Middle frontal gyrus (tissue), 1 donor: Measurements from ENCODE around the gene TMEM72.
A peak's percentile ranks its signal among the peaks of the same experiment; 100 is the strongest.
"Not testable (repeated sequence)": the region's sequence is repeated elsewhere in the genome, so short reads cannot be mapped to it uniquely, and the experiment has no call there.

Experiments
- DNase-seq: peaks from one replicate; pipeline ENCODE4 v3.0.0-alpha.2; 2015; ENCODE audit warnings: low spot score; ENCODE audit errors: extremely low spot score

TMEM72 gene

DNA sequence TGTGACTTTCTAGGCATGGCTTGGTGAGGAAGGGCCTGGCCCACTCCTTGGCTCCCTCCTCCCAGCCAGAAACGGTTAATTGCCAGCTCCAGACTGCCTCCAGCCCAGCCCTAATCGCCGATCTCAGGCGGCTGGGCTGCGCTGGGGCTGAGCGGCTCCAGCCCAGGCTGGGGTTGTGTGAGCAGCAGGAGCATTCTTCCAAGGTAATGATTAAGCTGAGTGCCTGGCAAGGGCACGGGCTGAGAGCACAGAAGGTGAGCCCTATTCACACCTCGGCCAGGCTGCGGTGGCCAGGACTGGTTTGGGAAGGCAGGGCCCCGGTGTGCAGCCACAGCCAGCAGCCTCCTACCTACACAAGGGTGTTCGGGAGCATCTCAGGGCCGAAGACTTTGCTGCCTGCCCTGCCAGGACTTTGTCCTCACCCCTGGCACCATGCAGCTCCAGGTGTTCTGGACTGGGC lies at the start of gene TMEM72:
TSS of gene TMEM72 (plus strand) at position 257 of the 460 bp plus-strand sequence. CDS start at position 433, 176 bp downstream.
- no peak for DNase-seq

- DNase-seq = no peak
These were observed 49.0 kb upstream of the TMEM72 start for GRCh38 chr10:44862006-44862751.

DNA sequence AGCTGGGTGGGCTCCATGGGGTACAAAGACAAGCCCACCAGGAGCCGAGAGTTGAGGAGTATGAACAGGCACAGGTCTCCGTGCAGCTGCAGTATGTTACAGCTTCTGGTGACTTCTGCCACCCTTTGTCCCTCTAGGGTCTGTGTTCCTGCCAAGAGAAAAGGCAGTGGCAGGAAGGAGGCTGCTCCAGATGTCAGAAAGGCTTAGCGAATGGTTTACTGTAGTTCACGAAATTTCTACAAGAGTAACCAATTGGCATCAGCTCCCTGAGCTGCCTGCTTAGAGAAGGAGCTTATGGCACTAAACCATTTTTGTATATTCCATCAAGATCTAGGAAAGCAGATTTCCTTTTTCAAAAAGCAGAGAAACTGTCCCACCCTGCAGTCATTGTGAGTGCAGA lies 48.2 kb upstream of the TMEM72 start:
- DNase-seq = no peak

DNA sequence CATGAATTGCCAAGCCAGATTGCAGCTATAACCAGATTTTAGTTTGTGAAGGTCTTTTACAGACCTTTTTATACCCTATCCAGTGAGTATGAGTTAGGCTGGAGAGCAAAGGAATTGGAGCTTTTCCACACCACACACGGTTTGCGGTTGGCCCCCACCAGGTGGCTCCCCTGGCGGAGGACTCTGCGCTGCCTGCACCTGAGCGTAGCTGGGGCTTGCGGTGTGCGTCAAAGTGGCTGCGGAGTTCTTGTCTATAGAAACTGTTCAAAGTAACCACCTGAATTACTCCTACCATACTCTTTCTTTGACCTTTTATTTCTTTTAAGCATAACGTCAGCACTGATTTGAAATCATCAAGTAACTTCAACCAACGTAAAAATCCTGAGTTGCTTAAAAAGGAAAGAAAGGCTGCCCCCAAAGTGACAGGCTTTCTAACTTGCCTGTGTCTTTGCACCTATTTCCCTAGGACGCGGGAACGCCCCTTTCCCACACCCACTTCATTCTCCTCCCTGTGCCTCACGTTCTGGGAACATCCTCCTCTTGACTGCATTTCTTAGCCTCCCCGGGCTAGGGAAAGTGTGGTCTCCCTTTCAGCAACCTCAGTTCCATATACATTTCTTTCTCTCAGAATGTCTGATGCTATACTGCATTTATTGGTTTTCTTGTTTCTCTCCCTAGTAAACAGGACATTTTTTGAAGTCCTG lies 47.6 kb upstream of the TMEM72 start:
- no peak for DNase-seq

DNA sequence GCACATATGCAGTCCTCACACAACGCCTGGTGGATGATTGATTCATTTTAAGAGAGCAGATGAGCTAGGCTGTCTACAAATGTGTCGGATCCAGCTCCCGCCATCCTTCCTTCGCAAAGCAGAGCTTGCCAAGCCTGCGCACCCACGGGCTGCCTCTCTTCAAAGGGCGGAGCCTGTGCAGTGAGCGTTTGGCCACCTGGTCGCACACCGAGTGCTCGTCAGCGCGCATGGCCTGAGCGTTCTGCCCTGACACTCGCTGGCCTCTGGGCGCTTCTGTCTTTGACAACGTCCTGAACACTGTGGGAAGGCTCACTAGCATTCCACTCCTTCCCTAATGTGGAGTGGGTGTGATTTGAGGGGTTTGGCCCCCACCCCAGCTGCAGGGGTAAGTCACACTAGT lies 47.1 kb upstream of the TMEM72 start:
- no peak for DNase-seq

GRCh38 chr10:44864637-44865288 lies 46.4 kb upstream of the TMEM72 start:
- peak; percentile 83 for DNase-seq

GRCh38 chr10:44865289-44865671 lies 45.9 kb upstream of the TMEM72 start:
- no peak for DNase-seq

DNA sequence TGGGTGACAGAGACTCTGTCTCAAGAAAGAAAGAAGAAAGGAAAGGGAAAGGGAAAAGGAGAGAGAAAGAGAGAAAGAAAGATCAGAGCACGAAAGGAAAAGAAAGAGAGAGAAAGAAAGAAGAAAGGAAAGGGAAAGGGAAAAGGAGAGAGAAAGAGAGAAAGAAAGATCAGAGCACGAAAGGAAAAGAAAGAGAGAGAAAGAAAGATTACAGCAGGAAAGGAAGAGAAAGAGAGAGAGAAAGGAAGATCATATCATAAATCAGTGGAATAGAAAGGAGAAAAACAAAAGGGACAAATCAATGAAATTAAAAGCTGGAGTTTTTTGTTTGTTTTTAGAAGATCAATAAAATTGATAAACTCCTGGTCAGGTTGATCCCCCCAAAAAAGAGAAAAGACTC lies 44.8 kb upstream of the TMEM72 start:
- DNase-seq = not testable (repeated sequence)

DNA sequence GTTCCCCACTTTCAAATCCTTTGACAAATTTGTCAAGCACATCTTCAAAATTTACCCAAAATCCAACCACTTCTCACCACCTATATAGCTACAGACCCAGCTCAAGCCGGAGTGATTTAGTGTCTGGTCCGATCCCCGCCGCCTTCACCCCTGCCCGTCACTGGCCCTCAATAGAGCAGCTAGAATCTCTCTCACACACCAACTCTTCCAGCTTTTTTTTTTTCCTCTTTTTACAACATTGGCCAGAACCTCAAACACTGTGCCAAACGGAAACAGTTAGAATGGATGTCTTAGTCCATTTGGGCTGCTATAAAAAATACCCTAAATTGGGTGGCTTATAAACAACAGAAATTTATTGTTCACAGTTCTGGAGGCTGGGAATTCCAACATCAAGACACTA lies 41.1 kb upstream of the TMEM72 start:
- no peak for DNase-seq

DNA sequence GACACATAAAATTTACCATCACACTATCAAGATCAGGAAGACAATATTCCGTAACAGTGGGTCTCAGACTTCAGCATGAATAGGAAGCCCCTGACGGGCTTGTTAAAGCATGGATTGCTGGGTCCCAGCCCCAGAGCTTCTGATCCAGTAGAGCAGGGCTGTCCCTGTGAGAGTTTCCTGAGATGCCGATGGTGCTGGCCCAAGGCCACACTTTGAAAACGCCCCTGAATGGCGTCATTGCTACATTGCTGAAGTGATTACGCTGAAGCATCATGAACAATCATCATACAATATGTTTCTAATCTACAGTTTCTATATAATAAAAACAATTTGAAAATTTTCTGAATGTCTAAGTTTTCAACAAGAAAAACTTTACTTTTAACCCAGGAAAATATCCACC lies 38.0 kb upstream of the TMEM72 start:
- no peak for DNase-seq

GRCh38 chr10:44874166-44874565 lies 37.0 kb upstream of the TMEM72 start:
- no peak for DNase-seq

DNA sequence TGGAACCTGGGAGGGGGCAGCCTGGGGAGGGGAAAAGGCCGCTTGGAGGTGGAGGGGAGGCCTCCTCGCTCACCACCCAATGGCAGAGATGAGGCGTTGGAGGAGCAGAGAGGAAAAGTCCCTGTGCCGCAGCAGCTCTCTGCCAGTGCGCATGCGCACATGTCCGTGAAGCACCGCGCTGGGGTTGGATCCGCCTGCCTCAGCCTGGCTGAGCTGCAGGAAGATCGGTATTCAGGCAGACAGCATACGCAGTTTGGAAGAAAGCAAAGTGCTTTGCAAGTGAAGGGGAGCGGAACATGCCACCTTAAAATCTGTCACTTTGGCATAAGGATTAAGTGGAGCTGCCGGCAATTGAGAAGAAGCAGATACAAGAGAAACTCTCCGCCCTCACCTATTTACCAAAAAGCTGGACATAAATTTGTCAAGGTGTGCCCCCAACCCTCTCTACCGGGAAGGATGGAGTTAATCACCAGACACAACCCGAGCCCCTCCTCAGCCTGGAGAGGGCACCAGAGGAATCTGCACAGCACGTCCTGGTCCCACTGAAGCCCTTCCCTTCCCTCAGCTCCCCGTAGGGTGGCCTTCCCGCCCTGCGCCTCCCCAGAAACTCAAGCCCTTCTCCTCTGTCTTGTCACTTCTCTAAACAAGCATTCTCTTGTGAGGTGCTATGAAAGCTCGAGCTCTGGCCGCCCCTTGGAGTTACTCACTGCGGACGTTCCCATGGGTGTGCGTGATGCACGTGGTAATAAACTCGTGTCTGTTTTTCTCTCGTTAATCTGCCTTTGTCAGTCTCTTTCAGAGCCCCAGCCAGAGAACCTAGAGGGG lies 32.2 kb upstream of the TMEM72 start:
- peak; percentile 86 for DNase-seq

GRCh38 chr10:44879531-44879899 lies 31.6 kb upstream of the TMEM72 start:
- no peak for DNase-seq

GRCh38 chr10:44880090-44880715 lies 30.9 kb upstream of the TMEM72 start:
- DNase-seq = no peak

- no peak for DNase-seq
These were observed 29.5 kb upstream of the TMEM72 start for GRCh38 chr10:44881649-44882048.

- DNase-seq = no peak
These were observed 28.9 kb upstream of the TMEM72 start for GRCh38 chr10:44882166-44882720.

DNA sequence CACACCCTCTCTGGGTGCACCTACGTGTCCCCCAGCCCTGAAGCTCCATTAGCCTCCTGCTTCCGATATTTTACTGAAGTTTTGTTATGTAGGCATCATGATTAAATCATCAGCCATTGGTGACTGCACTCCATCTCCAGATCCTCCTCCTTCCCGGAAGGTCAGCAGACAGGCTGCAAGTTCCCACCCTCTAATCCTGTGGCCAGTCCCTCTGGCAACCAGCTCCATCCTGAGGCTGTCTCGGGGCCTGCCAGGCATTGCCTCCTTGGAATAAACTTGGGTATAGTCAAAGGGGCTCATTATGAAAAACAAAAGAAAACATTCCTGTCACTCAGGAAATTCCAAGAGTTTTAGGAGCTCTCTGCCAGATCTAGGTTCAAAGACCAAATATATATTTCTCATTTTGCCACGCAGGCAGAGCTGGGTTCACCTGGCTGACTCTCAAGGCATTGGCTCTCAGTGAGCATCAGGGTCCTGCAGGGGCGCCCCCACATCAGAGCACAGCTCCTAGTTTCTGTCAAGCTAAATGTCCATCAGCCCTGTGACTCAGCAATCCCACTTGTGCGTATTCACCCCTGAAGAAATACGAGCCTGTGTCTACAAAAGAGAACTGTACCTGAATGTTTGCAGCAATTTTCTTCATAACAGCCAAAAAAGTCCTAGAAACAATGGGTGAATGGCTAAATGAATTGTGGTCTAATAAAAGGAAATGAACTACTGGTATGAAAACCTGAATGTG lies 27.4 kb upstream of the TMEM72 start:
- no peak for DNase-seq

DNA sequence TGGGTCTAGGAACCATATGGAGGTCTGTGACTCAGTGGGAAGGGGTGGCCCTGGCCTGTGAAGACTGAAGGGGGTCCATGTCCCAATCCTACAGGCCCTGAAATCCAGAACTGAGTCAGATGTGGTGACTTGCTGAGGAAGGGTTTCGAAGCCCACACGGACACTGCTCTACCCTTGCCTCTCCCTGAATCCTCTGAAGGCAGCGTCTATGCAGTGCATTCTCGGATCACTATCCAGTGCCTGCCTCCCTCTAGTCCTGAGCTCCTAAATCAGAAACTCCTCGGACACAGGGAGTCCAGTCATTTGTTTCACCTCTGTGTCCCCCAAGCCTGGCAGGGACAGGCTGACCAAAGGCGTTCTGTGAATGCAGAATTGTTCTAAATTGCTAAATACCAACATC lies 25.4 kb upstream of the TMEM72 start:
- DNase-seq = no peak

GRCh38 chr10:44886966-44887365 lies 24.2 kb upstream of the TMEM72 start:
- DNase-seq = no peak

GRCh38 chr10:44888886-44889285 lies 22.3 kb upstream of the TMEM72 start:
- DNase-seq = no peak
